PC-3 (cell line): ENCODE data around the gene FAM131A.

Source experiments
- EZH2 ChIP-seq: fragments of 300-600 bp; sonication (generic); IDR thresholded peaks from one replicate; pipeline ENCODE4 v1.6.1; 2017; ENCODE audit warnings: antibody characterized with exemption, mild to moderate bottlenecking, low read length; ENCODE audit not compliant: unreplicated experiment
- TF ChIP-seq, protein P1 (sequence below): fragments of 300-600 bp; sonication (generic); conservative IDR thresholded peaks from 2 replicates; pipeline ENCODE4 v1.5.1; 2017; ENCODE audit warnings: antibody characterized with exemption, low read depth, mild to moderate bottlenecking, low read length

DNA sequence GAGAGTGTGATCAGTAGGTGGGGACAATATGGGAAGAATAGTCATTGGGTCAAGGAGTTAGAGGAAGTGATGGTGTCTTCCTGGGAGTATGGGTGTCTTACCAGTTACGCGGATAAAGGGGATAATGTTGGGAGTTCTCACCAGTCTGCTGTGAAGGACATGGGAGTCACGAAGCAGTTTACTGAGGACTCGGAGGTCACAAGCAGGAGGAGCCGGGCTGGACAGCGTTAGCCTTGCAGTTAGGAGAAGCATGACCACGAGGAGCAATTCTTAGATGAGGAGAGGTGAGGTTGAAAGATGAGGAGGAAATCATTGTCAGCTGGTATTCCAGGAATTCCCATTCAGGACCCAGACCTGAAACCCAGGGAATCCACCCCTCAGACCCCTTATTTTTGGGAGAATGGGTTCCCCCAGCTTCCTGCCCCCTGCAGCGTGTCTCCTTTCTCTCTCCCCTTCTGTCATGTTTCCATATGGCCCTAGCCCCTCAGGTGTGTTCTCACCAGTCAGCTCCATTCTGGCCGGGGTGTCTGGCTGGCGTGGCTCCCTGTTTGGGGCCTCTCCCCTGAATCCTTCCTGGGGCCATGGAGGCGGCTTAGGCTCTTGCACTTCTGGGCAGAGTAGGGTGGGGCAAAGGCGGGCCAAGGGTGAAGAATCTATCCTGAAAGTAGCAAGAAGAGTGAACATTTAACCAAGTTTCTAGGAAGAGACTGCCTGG is 38.5 kb downstream of the FAM131A start:
- TF ChIP-seq, protein P1, sequence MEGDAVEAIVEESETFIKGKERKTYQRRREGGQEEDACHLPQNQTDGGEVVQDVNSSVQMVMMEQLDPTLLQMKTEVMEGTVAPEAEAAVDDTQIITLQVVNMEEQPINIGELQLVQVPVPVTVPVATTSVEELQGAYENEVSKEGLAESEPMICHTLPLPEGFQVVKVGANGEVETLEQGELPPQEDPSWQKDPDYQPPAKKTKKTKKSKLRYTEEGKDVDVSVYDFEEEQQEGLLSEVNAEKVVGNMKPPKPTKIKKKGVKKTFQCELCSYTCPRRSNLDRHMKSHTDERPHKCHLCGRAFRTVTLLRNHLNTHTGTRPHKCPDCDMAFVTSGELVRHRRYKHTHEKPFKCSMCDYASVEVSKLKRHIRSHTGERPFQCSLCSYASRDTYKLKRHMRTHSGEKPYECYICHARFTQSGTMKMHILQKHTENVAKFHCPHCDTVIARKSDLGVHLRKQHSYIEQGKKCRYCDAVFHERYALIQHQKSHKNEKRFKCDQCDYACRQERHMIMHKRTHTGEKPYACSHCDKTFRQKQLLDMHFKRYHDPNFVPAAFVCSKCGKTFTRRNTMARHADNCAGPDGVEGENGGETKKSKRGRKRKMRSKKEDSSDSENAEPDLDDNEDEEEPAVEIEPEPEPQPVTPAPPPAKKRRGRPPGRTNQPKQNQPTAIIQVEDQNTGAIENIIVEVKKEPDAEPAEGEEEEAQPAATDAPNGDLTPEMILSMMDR, result no peak
- TF ChIP-seq EZH2, result no peak
